A673 (cell line): ENCODE data around the gene TMEM234.

Experiments
- CTCF ChIP-seq: fragments of 300-800, 200-600 bp; sonication (generic); conservative IDR thresholded peaks from 2 replicates; pipeline ENCODE4 v1.5.1; 2017; ENCODE audit warnings: low read depth, mild to moderate bottlenecking, antibody characterized with exemption, low read length, moderate library complexity, mixed read lengths
- EZH2 ChIP-seq: fragments of 200-600 bp; sonication (generic); IDR thresholded peaks from 2 replicates; pipeline ENCODE4 v1.6.1; 2017; ENCODE audit warnings: borderline replicate concordance, low read depth, mild to moderate bottlenecking, mixed read lengths, antibody characterized with exemption, low read length; ENCODE audit not compliant: poor library complexity, severe bottlenecking

GRCh38 chr1:32224285-32224684 lies 2.1 kb upstream of the TMEM234 start:
- TF ChIP-seq EZH2 (no peak), CTCF (no peak)
